Activated CD4-positive, alpha-beta memory T cell treated with anti-CD3 and anti-CD28 coated beads, Interleukin-2, amount 10 ng/mL, durations not matched to agents 7 days and 5 days (primary cell): Measurements from ENCODE around the gene CBARP. TPM values are rescaled to one million over a fixed set of nuclear protein-coding genes. Genes with fewer than 3 reads are reported as not detected.
"Not testable (repeated sequence)": the region's sequence is repeated elsewhere in the genome, so short reads cannot be mapped to it uniquely, and the experiment has no call there.

Experiments used
- CTCF ChIA-PET: fragments of 350-600 bp; sonication (Branson Sonifier 250); formaldehyde crosslinking; loops from one replicate; lab custom pipeline; 2021; ENCODE audit warnings: antibody characterized with exemption, inconsistent platforms; lab: Charles Lee
- POLR2A ChIA-PET: fragments of 350-600 bp; sonication (Branson Sonifier 250); formaldehyde crosslinking; loops from one replicate; lab custom pipeline; 2021; ENCODE audit warnings: antibody characterized with exemption; lab: Charles Lee
- DNase-seq: peaks from one replicate; pipeline ENCODE4 v3.0.0-alpha.2; 2020
- H3K27ac Mint-ChIP-seq: one replicate; pipeline ENCODE4 v1.8.0; 2021; ENCODE audit warnings: mild to moderate bottlenecking, mixed read lengths
- H3K27me3 Mint-ChIP-seq: one replicate; pipeline ENCODE4 v1.8.0; 2021; ENCODE audit warnings: mixed read lengths
- H3K36me3 Mint-ChIP-seq: one replicate; pipeline ENCODE4 v1.8.0; 2021; ENCODE audit warnings: low read depth, mixed read lengths
- H3K4me1 Mint-ChIP-seq: one replicate; pipeline ENCODE4 v1.8.0; 2021; ENCODE audit warnings: mixed read lengths
- H3K4me3 Mint-ChIP-seq: one replicate; pipeline ENCODE4 v1.8.0; 2021; ENCODE audit warnings: mild to moderate bottlenecking, mixed read lengths
- H3K9me3 Mint-ChIP-seq: one replicate; pipeline ENCODE4 v1.8.0; 2021; ENCODE audit warnings: mixed read lengths
- total RNA-seq, 2 experiments: library from RNA; stranded (reverse); gene quantifications; one replicate each; pipeline ENCODE4 v1.2.3, GENCODE V29; 2021

CBARP gene
- total RNA-seq, 2 experiments from 2014 or later: 0.35 to 0.55 TPM

DNA sequence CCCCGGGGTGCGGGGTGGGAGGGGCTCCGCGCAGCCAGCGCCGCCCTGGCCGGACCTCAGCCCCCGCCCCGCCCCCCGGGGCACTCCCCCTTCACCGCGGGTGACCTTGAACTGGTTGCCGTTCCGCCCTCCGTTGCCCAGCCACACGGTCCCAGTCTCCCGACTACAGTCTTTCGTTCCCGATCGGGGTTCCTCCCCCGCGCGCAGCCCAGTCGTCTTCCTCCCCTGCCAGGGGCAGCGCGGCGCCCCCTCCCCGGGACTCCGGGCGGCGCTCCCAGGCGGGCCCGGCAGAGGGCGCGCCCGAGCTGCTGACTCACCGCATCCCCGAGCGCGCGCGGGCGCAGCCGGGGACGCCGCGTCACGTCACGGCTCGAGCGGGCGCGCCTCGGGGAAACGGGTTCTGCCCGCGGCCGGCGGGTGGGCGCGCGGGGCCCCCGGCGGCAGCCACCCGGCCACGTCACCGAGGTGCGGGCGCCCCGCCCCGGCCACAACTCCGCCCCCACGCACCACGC lies 11.0 kb upstream of the CBARP start:
- peaks cover 14% of the 10 kb centered on the region for H3K4me1 Mint-ChIP-seq
- H3K4me3 Mint-ChIP-seq: peak overlapping the region; percentile 78
- H3K27me3 Mint-ChIP-seq: no peaks in the 10 kb centered on the region
- H3K36me3 Mint-ChIP-seq: peaks cover 23% of the 10 kb centered on the region
- no peaks in the 10 kb centered on the region for H3K9me3 Mint-ChIP-seq
- CTCF ChIA-PET: interaction anchor here (0.5 to 1.0 kb wide), 2 partner anchors 17 to 159 kb away, joined by 3 to 4 read pairs; no protein-coding TSS in a partner anchor
- POLR2A ChIA-PET: interaction anchor here (1.0 to 1.6 kb wide), 5 partner anchors 12 to 228 kb away, joined by 3 to 12 read pairs (median 3); partner anchors contain the start of genes CIRBP, RNU6-2 and TMEM259
- H3K27ac Mint-ChIP-seq: peak overlapping the region; percentile 84
- DNase-seq: peak; percentile 84

DNA sequence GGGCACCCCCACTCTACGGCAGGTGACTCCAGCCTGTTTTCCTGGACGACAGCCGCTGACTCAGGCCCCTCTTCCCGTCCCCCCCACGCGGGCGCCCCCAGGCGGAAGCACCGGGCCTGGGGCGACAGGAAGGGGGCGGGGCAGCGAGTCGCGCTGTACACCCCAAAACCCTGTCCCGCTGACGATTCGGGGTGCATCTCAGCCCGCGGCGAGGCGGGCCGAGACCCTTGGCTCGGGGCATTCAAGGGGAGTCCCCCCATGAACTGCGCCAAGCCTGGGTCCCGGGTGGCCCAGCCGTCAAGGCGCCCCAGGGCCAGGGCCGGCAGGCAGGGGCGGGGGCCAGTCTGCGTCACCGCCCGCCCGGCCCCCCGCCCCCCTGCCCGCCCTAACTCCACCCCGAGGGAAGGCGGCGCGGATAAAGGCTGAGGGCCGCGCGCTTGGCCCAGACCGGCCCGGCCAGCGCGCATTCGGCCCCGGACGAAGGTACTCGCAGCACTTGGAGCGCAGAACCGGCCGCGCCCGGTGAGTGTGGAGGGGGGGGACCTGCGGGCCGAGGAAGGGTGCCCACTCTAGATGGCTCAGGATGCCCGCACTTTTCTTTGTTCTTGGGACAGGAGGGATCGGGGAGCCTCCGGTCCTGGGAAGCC lies 10.5 kb upstream of the CBARP start, which contains the start of gene MIDN:
TSS of gene MIDN (plus strand) at position 445 of the 647 bp plus-strand sequence. CDS start 1,714 bp downstream, outside the sequence.
- H3K9me3 Mint-ChIP-seq: no peaks in the 10 kb centered on the region
- DNase-seq: peak; percentile 75
- H3K4me3 Mint-ChIP-seq: peak within 1 kb of the TSS; percentile 78
- peaks cover 15% of the 10 kb centered on the region for H3K4me1 Mint-ChIP-seq
- peaks cover 19% of the 10 kb centered on the region for H3K36me3 Mint-ChIP-seq
- POLR2A ChIA-PET: interaction anchor here (1.0 to 1.6 kb wide), 5 partner anchors 12 to 227 kb away, joined by 3 to 12 read pairs (median 3); partner anchors contain the start of genes CIRBP, RNU6-2 and TMEM259
- CTCF ChIA-PET: interaction anchor here (0.5 to 1.0 kb wide), 2 partner anchors 18 to 158 kb away, joined by 3 to 4 read pairs; no protein-coding TSS in a partner anchor
- no peaks in the 10 kb centered on the region for H3K27me3 Mint-ChIP-seq
- H3K27ac Mint-ChIP-seq: peak within 1 kb of the TSS; percentile 84

DNA sequence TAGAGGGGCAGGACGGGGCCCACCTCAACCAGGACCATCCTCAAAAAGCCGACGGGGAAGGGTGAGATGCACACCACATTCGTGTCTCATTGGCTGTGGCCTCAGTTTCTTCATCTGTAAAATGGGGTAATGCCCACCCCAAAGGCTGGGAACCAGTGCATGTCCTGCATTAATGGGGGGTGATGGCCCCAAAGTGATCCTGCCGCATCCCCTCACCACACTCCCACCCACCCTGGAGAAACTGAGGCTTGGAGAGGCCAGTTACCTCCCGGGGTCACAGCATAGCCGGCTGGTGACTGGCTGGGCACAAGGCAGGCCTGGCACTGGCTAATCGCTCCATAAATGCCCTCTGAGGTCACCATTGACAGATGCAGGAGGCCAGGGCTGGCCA lies 9.9 kb upstream of the CBARP start:
- H3K9me3 Mint-ChIP-seq: no peaks in the 10 kb centered on the region
- ChIA-PET POLR2A (interaction anchor here (1.6 kb wide), 1 partner anchor 19 kb away, joined by 12 read pairs; no protein-coding TSS in a partner anchor), CTCF (interaction anchor here (5.3 kb wide), 1 partner anchor 17 kb away, joined by 412 read pairs; the partner anchor contains the start of gene CIRBP)
- H3K36me3 Mint-ChIP-seq: peaks cover 17% of the 10 kb centered on the region
- H3K27ac Mint-ChIP-seq: peak overlapping the region; percentile 54
- no peak overlapping the region for H3K4me3 Mint-ChIP-seq
- no peak for DNase-seq
- H3K4me1 Mint-ChIP-seq: peaks cover 19% of the 10 kb centered on the region
- no peaks in the 10 kb centered on the region for H3K27me3 Mint-ChIP-seq

DNA sequence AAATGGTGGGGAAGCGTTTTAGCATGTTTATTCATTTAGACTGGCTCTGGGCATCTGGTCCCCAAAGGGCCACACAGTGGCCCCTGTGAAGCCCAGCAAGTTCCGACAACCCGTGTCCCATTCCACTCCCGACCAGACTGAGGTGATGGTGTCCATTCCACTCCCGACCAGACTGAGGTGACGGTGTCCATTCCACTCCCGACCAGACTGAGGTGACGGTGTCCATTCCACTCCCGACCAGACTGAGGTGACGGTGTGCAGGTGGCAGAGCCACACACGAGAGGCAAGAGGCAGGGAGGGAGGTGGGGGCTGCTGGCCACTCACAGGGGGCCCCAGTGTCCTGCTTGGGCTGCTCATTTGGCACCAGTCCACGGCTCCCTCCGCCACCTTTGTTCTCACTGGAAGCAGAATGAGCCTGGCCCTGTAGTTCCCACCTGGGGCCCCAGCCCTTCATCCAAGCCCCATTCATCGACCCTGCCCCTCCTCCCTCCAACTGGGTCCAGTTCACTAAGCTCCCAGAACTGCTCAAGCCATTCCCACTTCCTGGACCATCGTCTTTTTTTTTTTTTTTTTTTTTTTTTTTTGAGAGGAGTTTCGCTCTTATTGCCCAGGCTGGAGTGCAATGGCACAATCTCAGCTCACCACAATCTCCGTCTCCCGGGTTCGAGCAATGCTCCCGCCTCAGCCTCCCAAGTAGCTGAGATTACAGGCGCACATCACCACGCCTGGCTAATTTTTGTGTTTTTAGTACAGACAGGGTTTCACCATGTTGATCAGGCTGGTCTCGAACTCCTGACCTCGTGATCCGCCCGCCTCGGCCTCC lies 8.7 kb upstream of the CBARP start:
- DNase-seq, H3K9me3 Mint-ChIP-seq, H3K27ac Mint-ChIP-seq, H3K36me3 Mint-ChIP-seq, H3K4me3 Mint-ChIP-seq, H3K27me3 Mint-ChIP-seq: not testable (repeated sequence)
- ChIA-PET CTCF (interaction anchor here (0.7 to 5.3 kb wide), 2 partner anchors 18 to 269 kb away, joined by 3 to 412 read pairs; partner anchors contain the start of gene CIRBP), POLR2A (interaction anchor here (3.7 to 6.9 kb wide), 2 partner anchors 15 to 21 kb away, joined by 27 to 266 read pairs; partner anchors contain the start of gene CIRBP)
- H3K4me1 Mint-ChIP-seq: peaks cover 28% of the 10 kb centered on the region

DNA sequence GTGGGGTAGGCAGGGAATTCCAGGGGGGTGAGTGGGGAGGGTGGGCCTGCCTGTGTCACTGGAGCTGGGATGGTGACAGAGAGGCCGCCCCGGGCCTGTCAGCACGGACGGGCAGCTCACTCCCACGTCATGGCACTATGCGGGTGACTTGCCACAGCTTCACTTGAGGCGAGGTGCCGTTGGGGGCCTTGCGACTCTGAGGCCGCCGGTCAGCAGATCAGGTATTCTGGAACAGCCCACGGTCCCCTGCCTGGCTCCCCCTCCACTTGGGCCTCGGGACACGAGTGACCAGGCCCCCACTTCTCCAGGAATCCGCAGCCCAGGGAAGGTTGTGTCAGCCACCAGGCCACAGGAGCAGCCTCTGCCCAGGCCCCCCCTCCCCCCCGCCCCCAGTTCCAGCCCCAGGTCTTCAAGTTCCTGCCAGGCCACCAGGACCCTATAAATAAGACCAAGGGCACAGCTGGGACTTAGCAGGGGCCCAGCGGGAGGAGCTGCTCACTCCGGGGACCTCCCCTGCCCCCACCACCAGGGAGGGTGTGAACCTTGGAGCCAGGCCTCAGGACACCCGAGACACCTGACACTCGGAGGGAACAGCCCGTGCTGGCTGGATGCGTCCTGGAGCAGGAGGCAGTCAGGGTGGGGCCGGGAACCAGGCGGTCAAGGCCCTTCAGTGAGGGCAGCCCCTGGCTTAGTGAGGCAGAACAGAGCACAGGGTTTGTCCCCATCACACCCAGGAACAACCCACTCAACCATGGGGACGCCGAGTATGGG lies 7.9 kb upstream of the CBARP start:
- Mint-ChIP-seq H3K4me1 (peaks cover 36% of the 10 kb centered on the region), H3K36me3 (peaks cover 5% of the 10 kb centered on the region), H3K4me3 (no peak overlapping the region), H3K9me3 (no peaks in the 10 kb centered on the region), H3K27ac (no peak overlapping the region), H3K27me3 (no peaks in the 10 kb centered on the region)
- DNase-seq: no peak
- CTCF ChIA-PET: interaction anchor here (1.0 to 5.3 kb wide), 4 partner anchors 19 to 107 kb away, joined by 3 to 412 read pairs (median 18); partner anchors contain the start of genes CIRBP and FAM174C
- POLR2A ChIA-PET: interaction anchor here (3.7 to 6.9 kb wide), 2 partner anchors 16 to 22 kb away, joined by 27 to 266 read pairs; partner anchors contain the start of gene CIRBP

DNA sequence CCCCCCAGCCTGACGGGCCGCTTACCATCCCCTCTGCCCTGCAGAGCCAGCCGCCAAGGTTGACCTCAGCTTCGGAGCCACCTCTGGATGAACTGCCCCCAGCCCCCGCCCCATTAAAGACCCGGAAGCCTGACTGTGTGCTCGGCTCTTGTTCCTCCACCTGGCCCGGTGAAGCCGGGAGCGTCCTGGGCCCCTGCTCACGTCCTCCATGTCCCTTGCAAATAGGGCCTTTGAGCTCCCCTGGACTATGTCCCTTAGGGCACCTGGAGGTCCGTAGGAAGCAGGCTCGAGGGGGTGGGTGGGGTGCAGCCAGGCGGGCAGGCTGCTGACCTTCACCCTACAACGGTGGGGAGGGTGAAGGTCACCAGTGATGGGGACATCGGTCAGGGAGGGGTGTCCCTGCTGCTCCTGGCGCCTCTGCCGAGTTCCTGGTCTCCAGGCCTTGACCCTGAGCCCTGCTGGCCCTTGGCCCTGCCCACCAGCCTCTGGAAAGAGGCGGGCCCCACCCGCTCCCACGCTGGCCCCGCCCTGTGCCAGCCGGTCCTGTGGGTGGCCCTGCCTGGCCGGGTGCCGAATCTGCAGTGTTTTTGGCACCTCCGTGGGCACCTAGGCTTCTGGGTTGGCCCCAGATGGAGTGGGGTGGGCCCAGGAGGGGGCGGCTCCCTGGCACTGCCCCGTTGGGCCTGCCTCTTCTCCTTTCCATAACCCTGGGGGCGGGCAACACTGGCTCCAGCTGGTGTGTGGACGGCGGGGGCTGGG lies 7.1 kb upstream of the CBARP start:
- H3K4me3 Mint-ChIP-seq: peak overlapping the region; percentile 61
- H3K4me1 Mint-ChIP-seq: peaks cover 38% of the 10 kb centered on the region
- DNase-seq: no peak
- ChIA-PET CTCF (interaction anchor here (0.6 to 5.3 kb wide), 35 partner anchors 8 to 382 kb away, joined by 3 to 412 read pairs (median 5); partner anchors contain the start of genes CIRBP, FAM174C, MED16 and NDUFS7), POLR2A (interaction anchor here (0.7 to 6.9 kb wide), 17 partner anchors 8 to 653 kb away, joined by 3 to 266 read pairs (median 4); partner anchors contain the start of genes ARHGAP45, CIRBP, EFNA2 and FAM174C)
- H3K9me3 Mint-ChIP-seq: no peaks in the 10 kb centered on the region
- no peaks in the 10 kb centered on the region for H3K27me3 Mint-ChIP-seq
- peaks cover 5% of the 10 kb centered on the region for H3K36me3 Mint-ChIP-seq
- H3K27ac Mint-ChIP-seq: peak overlapping the region; percentile 89

DNA sequence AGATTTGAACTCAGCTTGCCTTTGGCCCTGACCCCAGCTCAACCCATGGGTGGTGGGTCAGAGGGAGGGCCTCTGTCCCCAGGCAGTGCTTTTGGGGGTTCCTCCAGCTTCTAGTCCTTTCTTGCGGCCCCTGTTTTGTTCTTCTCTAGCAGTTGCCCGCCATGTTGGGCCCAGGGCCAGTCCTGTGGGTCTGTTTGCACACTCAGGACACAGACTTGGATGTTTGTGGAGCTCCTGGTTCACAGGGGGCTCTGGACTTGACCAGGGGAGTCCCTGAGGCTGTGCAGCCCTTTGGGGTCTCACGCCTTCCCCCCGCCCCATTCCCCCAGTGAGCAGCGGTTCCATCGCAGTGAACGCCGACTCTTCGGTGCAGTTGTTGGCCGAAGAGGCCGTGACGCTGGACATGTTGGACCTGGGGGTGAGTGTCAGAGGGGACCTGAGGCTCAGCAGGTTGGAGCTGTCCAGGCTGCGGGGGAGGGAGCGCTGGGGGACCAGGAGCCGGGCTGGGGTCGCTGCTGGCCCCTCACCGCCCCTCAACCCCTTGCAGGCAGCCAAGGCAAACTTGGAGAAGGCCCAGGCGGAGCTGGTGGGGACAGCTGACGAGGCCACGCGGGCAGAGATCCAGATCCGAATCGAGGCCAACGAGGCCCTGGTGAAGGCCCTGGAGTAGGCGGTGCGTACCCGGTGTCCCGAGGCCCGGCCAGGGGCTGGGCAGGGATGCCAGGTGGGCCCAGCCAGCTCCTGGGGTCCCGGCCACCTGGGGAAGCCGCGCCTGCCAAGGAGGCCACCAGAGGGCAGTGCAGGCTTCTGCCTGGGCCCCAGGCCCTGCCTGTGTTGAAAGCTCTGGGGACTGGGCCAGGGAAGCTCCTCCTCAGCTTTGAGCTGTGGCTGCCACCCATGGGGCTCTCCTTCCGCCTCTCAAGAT lies 6.2 kb upstream of the CBARP start:
- Mint-ChIP-seq H3K4me1 (peaks cover 38% of the 10 kb centered on the region), H3K4me3 (peak overlapping the region; percentile 61), H3K9me3 (no peaks in the 10 kb centered on the region), H3K27ac (peak overlapping the region; percentile 89), H3K36me3 (peaks cover 2% of the 10 kb centered on the region), H3K27me3 (peaks cover 5% of the 10 kb centered on the region)
- POLR2A ChIA-PET: interaction anchor here (0.7 to 6.9 kb wide), 18 partner anchors 9 to 654 kb away, joined by 3 to 266 read pairs (median 4); partner anchors contain the start of genes ARHGAP45, CIRBP, EFNA2 and FAM174C
- CTCF ChIA-PET: interaction anchor here (0.6 to 5.3 kb wide), 37 partner anchors 9 to 381 kb away, joined by 3 to 412 read pairs (median 5); partner anchors contain the start of genes CIRBP, FAM174C, MED16 and NDUFS7
- DNase-seq: peak; percentile 88

DNA sequence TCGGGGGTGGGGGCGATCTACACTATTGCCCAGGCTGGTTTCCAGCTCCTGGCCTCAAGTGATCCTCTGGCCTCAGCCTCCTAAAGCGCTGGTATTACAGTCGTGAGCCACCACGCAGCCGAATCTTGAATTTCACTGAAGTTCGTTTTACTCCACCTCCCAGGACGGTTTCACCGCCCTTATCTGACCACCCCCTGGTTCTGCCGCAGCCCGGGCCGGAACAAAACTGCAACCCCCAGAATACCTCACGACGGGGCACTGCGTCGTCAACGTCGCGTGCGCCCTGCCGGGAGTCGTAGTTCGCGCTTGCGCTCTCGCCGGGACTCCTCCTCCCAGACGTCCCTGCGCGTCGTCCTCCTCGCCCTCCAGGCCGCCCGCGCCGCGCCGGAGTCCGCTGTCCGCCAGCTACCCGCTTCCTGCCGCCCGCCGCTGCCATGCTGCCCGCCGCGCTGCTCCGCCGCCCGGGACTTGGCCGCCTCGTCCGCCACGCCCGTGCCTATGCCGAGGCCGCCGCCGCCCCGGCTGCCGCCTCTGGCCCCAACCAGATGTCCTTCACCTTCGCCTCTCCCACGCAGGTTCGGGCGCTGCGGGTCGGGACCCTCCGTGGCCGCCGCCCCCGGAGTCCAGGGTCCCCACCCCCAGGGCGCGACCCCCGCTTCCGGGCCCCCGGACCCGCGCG lies 3.8 kb upstream of the CBARP start, which contains the start of gene ATP5F1D:
TSS of gene ATP5F1D (plus strand) at position 335 of the 679 bp plus-strand sequence. CDS start at position 435, 100 bp downstream.
- Mint-ChIP-seq H3K4me3 (peak within 1 kb of the TSS; percentile 88), H3K27me3 (peaks cover 15% of the 10 kb centered on the region), H3K4me1 (peaks cover 46% of the 10 kb centered on the region), H3K27ac (peak within 1 kb of the TSS; percentile 84), H3K36me3 (peaks cover 2% of the 10 kb centered on the region), H3K9me3 (no peaks in the 10 kb centered on the region)
- ChIA-PET CTCF (interaction anchor here (1.1 to 2.1 kb wide), 7 partner anchors 11 to 378 kb away, joined by 3 to 23 read pairs (median 6); partner anchors contain the start of gene CIRBP), POLR2A (interaction anchor here (0.7 to 6.9 kb wide), 8 partner anchors 9 to 166 kb away, joined by 3 to 266 read pairs (median 4); partner anchors contain the start of genes CIRBP and FAM174C)
- peak; percentile 93 for DNase-seq

DNA sequence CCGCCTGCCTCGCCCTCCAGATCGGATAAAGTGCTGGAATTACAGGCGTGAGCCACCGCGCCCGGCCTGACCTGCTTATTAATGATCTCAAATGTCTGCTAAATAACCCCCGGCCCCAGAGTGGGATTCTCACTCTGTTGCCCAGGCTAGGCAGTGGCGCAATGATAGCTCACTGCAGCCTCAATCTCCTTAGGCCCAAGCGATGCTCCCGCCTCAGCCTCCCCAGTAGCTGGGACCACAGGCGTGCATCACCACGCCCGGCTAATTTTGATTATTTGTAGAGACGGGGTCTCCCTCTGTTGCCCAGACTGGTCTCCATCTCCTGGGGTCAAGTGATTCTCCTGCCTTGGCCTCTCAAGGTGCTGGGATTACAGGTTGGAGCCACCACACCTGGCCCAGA lies 3.1 kb upstream of the CBARP start:
- POLR2A ChIA-PET: interaction anchor here (0.7 to 6.9 kb wide), 8 partner anchors 9 to 166 kb away, joined by 3 to 266 read pairs (median 4); partner anchors contain the start of genes CIRBP and FAM174C

More for the DNA sequence above, 3.1 kb upstream of the CBARP start:
- Mint-ChIP-seq H3K4me1 (peaks cover 42% of the 10 kb centered on the region), H3K27ac (peak overlapping the region; percentile 76), H3K9me3 (no peaks in the 10 kb centered on the region), H3K36me3 (peaks cover 2% of the 10 kb centered on the region), H3K27me3 (peaks cover 16% of the 10 kb centered on the region), H3K4me3 (peak overlapping the region; percentile 82)
- CTCF ChIA-PET: interaction anchor here (0.8 to 2.1 kb wide), 8 partner anchors 12 to 377 kb away, joined by 3 to 23 read pairs (median 5); partner anchors contain the start of gene CIRBP
- DNase-seq: no peak
